G401 (cell line): Measurements from ENCODE around the gene SYNE2. TPM values are rescaled to one million over a fixed set of nuclear protein-coding genes. Genes with fewer than 3 reads are reported as not detected.
"Not testable (repeated sequence)": the region's sequence is repeated elsewhere in the genome, so short reads cannot be mapped to it uniquely, and the experiment has no call there.

Source experiments
- DNase-seq: peaks from one replicate; pipeline ENCODE4 v3.0.0-alpha.2; 2015; ENCODE audit warnings: low spot score
- in situ Hi-C: cut with HindIII; loops from 2 replicates; pipeline ENCODE4 v1.10.0; 2016; ENCODE audit warnings: low sequenced_read_pairs, mixed read lengths
- total RNA-seq: library from RNA; depleted of rRNA; stranded (reverse); fragments of >200 nt; shearing (Covaris generic); gene quantifications from 2 replicates; pipeline ENCODE4 v1.2.3, GENCODE V29; 2014

The SYNE2 gene
- total RNA-seq, 1 experiment from 2014 or later: 6.2 TPM

DNA sequence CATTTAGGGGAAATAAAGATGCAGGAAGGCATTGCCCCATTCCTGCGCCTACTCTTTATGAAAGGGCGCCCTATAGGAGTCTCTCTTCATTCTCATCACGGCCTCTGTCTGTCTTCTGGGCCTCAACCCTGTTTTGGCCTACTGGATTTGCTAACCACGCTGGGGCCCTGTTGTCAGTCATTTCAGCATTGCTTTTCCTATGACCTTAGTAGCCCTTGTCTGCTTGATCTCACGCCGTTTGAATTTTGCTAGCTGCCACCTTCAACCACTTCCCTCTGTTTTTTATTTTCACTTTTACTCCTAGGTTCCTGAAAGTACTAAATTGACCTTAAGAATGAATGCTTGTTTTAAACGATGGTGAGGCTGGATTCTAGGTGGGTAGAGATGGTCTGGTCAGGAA, 139.0 kb downstream of the SYNE2 start:
- no peak for DNase-seq
- in situ Hi-C loops: no loop called here

DNA sequence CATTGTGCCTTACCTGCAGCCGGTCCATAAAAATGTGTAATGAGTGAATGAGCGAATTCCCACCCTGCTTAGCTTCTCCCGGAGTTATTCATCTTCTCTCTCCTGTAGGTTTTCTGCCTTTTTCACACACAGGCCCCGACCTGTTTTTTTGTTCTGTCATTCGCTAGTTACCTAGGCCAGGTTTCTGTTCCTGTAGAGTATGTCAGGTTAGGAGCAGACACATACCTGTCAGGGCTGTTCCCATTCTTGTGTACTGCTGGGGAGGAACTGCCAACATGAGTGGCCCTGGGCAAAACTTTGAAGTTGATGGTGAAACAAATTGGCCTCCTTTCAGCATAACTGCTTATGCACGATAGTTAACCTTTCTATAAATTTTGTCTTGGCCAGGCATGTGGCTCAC, 140.1 kb downstream of the SYNE2 start:
- in situ Hi-C loops: no loop called here
- DNase-seq: no peak

DNA sequence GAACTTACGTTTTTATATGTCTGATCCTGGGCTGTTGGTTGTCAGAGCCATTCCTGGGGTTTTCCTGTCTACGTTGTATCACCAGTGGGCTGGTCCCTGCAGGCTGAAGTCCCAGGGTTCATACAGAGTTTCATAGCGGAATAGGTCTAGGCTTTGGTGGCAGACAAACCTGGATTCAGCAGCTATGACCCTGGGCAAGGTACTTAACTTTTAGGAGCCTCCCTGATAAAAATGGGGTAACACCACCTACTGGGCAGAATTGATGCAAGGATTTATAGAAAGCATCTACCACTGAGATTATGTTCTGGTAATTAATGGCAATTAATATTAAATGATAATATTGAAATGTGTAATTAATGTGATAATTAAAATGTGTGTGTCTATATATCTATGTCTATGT, 141.2 kb downstream of the SYNE2 start:
- no peak for DNase-seq
- in situ Hi-C loops: no loop called here

- DNase-seq: no peak
- in situ Hi-C loops: no loop called here
Measured at GRCh38 chr14:63995285-63995684, 142.5 kb downstream of the SYNE2 start.

DNA sequence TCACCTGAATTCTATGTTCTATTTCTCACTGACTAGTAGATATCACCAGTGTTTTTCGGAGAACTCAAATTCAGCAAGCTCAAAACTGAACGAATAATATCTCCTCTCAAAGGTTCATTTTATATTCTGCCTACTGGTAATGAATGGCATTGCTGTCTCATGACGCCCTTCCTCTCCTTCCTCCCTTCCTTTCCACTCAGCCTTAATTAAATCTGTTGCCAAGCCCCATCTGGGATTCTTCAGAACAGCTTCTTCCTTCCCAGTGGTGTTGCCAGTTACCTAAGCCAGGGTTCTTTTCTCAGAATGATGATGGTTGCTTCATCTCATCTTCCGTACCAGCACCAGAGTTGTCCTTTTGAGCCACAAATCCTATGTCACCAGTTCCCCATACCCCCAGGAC, 143.2 kb downstream of the SYNE2 start:
- DNase-seq: no peak
- in situ Hi-C loops: no loop called here

DNA sequence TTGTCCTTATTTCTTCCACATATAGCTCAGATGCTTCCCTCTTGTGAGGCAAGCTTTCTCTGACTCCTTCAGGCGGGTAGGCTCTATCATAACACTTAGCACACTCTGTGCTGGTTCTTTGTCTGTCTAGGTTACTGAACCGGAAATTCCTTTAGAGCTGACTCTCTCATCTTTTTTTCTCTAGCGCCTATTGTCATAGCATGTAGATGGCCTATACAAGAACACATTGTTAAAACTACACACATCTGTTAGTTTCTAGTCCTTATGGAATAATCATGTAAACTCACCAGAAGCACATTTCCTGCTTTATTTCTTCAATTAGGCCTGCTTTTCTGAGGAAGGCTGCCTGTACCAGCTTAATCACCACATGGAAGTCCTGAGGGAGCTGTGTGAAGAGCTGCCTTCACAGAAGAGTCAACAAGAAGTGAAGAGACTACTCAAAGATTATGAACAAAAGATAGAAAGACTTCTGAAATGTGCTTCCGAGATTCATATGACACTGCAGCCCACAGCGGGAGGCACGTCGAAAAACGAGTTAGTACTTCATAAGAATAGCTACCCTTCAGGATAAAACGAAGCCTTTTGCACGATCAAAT, 143.9 kb downstream of the SYNE2 start:
- DNase-seq: no peak
- in situ Hi-C loops: no loop called here

DNA sequence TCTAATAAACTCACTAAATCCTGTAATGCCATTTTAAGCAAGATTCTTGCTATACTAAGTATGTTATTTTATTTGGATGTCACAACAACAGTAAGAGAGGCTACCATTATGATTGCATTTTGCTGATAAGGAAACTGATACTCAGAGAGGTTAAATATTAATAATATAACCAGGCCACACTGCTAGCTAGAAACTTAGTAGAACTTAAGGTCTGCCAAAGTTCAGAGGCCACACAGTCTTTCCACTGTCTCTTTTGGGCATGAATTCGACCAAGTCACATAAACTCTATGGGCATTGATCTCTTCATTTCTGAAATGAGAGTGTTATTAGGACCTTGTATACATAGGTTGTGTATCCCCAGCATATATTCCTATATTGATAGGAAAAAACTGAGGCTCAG, 147.9 kb downstream of the SYNE2 start:
- in situ Hi-C loops: no loop called here
- DNase-seq: no peak

DNA sequence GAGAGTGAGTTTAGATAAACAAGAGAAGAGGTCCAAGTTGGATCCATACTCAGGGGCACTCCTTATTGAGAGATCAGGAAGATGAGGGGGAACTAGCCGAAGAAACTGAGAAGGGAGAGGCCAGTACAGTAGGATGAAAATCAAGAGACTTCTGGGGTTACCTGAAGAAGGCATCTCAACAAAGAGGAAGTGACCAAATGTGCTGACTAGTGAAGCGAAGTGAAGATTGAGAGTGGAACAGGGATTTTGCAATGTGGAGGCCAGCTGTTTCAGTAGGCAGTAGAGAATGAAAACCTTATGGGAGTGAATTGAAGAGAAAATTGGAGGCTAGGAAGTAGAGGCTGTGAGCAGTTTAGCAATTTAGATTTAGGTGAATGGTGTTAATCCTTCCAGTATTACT, 153.0 kb downstream of the SYNE2 start:
- no peak for DNase-seq
- in situ Hi-C loops: no loop called here

GRCh38 chr14:64008016-64008415, 155.2 kb downstream of the SYNE2 start:
- in situ Hi-C loops: no loop called here
- no peak for DNase-seq

GRCh38 chr14:64012003-64012402, 159.2 kb downstream of the SYNE2 start:
- DNase-seq: no peak
- in situ Hi-C loops: no loop called here

DNA sequence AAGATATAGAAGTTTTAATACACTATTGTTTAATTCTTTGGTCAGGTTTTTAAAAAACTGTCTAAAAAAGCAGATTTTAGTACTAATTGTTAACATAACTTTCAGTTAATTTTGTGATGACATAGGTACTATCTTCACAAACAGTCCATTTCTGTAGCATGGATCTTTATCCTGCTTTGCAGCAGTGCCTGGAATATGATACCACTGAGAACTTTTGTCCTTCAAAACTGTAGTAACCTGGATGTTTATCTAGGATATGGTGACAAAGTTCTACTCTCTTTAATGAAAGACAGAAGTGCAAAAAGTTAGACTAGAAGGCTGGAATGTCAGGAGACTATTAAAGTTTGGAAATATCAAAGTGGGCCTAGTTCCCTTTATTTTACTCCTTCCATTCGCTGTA, 159.9 kb downstream of the SYNE2 start:
- in situ Hi-C loops: no loop called here
- DNase-seq: no peak

- DNase-seq: no peak
- in situ Hi-C loops: no loop called here
Measured at GRCh38 chr14:64025479-64025878, 172.7 kb downstream of the SYNE2 start.

GRCh38 chr14:64026600-64026999, 173.8 kb downstream of the SYNE2 start:
- in situ Hi-C loops: no loop called here
- no peak for DNase-seq

DNA sequence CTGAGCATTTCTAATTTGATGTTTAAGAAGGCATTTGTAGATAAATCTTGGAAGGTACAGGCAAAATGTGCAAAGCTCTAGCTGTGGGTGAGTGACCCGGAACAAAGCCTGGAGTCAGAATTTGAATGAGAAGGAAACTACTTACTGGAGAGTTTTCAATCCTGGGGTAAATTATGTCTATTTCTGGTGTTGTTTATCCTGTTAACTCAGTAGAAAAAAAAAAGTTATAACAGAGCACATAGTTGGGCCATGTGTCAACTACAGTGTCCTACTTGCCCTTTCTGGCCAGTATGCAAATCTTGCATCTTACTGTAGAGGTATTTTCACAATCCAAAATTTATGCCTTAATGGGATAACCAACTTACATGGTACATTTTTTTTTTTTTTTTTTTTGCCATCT, 182.3 kb downstream of the SYNE2 start:
- in situ Hi-C loops: no loop called here
- no peak for DNase-seq

GRCh38 chr14:64037869-64038745, 185.3 kb downstream of the SYNE2 start:
- in situ Hi-C loops, DNase-seq: not testable (repeated sequence)

DNA sequence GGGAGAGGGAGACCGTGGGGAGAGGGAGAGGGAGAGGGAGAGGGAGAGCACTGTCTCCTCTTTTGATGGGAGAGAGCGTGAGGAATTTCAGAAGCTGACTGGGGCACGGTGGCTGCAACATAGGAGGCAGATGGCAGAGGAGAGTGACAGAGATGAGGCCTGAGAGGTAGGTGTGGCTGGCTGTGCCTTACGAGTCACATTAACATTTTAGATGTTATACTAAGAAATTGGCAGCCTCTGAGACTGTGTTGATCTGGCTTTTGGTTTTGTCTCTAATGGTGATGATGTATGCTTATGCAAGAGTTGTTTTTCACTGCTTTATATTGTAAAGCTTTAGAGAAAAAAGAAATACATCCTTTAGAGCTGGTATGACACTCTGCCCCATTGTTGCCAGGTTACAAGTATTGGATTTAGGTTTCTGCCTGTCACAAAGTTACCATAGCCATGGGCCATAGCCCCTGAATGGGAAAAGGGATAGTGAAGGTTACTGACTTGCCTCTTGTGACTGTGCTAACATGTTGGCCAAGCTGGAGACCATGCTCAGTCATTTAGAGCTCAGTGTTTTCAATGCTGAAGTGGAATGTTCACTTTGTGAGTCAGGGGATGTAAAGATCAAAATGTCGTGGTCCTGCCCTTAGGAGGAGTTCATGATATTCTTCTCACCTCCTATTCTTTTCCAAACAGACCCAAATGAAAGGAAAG, 186.2 kb downstream of the SYNE2 start:
- in situ Hi-C loops: no loop called here
- DNase-seq: no peak

DNA sequence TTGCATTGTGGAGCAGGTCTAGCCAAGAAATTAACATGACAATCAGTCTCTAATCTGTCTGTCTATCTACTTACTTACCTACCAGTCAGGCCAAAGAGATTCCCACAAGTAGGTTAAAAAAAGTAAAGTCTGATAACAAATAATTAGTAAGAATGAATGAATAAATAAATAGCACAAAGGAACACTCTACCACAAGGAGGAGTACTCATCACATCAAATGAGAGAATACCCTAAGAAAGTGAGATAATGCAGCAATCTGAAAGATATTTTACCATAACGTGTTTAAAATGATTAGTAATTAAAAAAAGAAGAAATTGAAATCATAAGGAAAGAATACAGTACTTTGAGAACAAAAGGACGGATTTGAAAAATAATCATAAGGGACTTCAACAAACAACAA, 187.2 kb downstream of the SYNE2 start:
- DNase-seq: no peak
- in situ Hi-C loops: no loop called here

DNA sequence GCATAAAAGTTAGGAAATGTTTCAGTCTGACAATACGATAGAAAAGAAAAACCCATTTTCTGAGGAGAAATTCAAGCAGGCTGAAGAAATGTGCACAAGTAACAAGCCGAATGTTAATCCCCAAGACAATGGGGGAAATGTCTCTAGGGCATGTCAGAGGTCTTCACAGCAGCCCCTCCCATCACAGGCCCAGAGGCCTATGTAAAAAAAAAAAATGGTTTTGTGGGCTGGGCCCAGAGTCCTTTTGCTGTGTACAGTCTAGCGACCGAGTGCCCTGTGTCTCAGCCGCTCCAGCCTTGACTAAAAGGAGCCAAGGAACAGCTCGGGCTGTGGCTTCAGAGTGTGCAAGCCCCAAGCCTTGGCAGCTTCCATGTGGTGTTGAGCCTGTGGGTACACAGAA, 190.5 kb downstream of the SYNE2 start:
- in situ Hi-C loops, DNase-seq: not testable (repeated sequence)

- no peak for DNase-seq
- in situ Hi-C loops: no loop called here
Measured at GRCh38 chr14:64045091-64045490, 192.3 kb downstream of the SYNE2 start.

GRCh38 chr14:64049616-64050381, 197.0 kb downstream of the SYNE2 start:
- in situ Hi-C loops: no loop called here

More at GRCh38 chr14:64049616-64050381, 197.0 kb downstream of the SYNE2 start:
- DNase-seq: no peak
